MCF 10A (cell line): Measurements from ENCODE around the gene ERBIN. TPM values are rescaled to one million over a fixed set of nuclear protein-coding genes. Genes with fewer than 3 reads are reported as not detected.

Experiments used
- BruUV-seq: library from RNA; stranded (reverse); fragments of 400-500 nt; replicated peaks from 2 replicates; lab custom pipeline; 2021; lab: Mats Ljungman, UMichigan
- CTCF ChIA-PET: fragments of 300-600 bp; sonication (Branson Sonifier 250); formaldehyde crosslinking; extraction: SDS; loops from one replicate; lab custom pipeline; 2021; ENCODE audit warnings: antibody characterized with exemption, inconsistent platforms; lab: Yijun Ruan, JAX
- POLR2A ChIA-PET: fragments of 300-600, 350-650 bp; sonication (Branson Sonifier 250); formaldehyde crosslinking; extraction: SDS; loops from one replicate; lab custom pipeline; 2020; ENCODE audit warnings: antibody characterized with exemption, inconsistent platforms; lab: Yijun Ruan, JAX
- DNase-seq: peaks from one replicate; pipeline ENCODE4 v3.0.0-alpha.2; 2018; ENCODE audit not compliant: unreplicated experiment
- H3K27ac Mint-ChIP-seq: one replicate; pipeline ENCODE4 v1.8.0; 2022; ENCODE audit warnings: mild to moderate bottlenecking, low read depth, mixed read lengths; ENCODE audit not compliant: unreplicated experiment
- H3K27me3 Mint-ChIP-seq: one replicate; pipeline ENCODE4 v1.8.0; 2022; ENCODE audit warnings: mixed read lengths; ENCODE audit not compliant: insufficient read depth, unreplicated experiment
- H3K36me3 Mint-ChIP-seq: one replicate; pipeline ENCODE4 v1.8.0; 2022; ENCODE audit warnings: mild to moderate bottlenecking, moderate library complexity, mixed read lengths; ENCODE audit not compliant: insufficient read depth, unreplicated experiment
- H3K4me1 Mint-ChIP-seq: one replicate; pipeline ENCODE4 v1.8.0; 2022; ENCODE audit warnings: mixed read lengths; ENCODE audit not compliant: insufficient read depth, unreplicated experiment
- H3K4me3 Mint-ChIP-seq: one replicate; pipeline ENCODE4 v1.8.0; 2022; ENCODE audit warnings: mild to moderate bottlenecking, moderate library complexity, mixed read lengths; ENCODE audit not compliant: unreplicated experiment
- H3K9me3 Mint-ChIP-seq: one replicate; pipeline ENCODE4 v1.8.0; 2022; ENCODE audit warnings: mixed read lengths; ENCODE audit not compliant: unreplicated experiment
- intact Hi-C: fragments of 100-400 bp; cut with micrococcal nuclease; formaldehyde crosslinking; loops from 2 replicates; pipeline ENCODE4 v1.14.1; 2022
- total RNA-seq: library from RNA; stranded (reverse); gene quantifications from 2 replicates; pipeline ENCODE4 v1.2.3, GENCODE V29; 2022
- TF ChIP-seq, protein P1 (sequence below): fragments of 200-600 bp; IDR thresholded peaks from one replicate; pipeline ENCODE4 v1.8.0; 2022; ENCODE audit warnings: antibody characterized with exemption, mild to moderate bottlenecking; ENCODE audit not compliant: unreplicated experiment

ERBIN gene
- total RNA-seq, 1 experiment from 2014 or later, result 71.3 TPM

DNA sequence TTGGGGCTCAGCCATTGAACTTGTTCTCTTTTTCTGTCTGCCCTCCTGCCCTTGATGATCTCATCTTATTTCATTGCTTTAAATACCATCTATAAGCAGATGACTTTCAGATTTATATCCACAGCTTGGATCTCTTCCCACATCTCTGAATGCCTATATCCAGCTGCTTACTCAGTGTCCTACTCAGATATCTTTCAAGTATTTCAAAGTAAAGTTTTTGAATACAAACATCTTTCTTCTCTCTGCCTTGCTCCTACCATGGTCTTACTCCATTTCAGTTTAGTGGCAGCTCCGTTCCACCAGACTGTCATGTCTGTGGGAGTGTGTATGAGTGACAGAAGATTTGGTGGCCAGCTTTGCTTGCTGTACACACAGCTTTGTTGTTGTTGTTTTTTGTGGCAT, 59.7 kb downstream of the ERBIN start:
- Mint-ChIP-seq H3K27me3 (no peaks in the 10 kb centered on the region), H3K36me3 (peaks cover 18% of the 10 kb centered on the region), H3K9me3 (no peaks in the 10 kb centered on the region), H3K4me3 (no peak overlapping the region), H3K4me1 (peaks cover 30% of the 10 kb centered on the region), H3K27ac (no peak overlapping the region)
- POLR2A ChIA-PET, result interaction anchor here (0.6 kb wide), 2 partner anchors 57 to 242 kb away, joined by 3 read pairs; no protein-coding TSS in a partner anchor
- CTCF ChIA-PET, result no interaction called here
- TF ChIP-seq, protein P1, sequence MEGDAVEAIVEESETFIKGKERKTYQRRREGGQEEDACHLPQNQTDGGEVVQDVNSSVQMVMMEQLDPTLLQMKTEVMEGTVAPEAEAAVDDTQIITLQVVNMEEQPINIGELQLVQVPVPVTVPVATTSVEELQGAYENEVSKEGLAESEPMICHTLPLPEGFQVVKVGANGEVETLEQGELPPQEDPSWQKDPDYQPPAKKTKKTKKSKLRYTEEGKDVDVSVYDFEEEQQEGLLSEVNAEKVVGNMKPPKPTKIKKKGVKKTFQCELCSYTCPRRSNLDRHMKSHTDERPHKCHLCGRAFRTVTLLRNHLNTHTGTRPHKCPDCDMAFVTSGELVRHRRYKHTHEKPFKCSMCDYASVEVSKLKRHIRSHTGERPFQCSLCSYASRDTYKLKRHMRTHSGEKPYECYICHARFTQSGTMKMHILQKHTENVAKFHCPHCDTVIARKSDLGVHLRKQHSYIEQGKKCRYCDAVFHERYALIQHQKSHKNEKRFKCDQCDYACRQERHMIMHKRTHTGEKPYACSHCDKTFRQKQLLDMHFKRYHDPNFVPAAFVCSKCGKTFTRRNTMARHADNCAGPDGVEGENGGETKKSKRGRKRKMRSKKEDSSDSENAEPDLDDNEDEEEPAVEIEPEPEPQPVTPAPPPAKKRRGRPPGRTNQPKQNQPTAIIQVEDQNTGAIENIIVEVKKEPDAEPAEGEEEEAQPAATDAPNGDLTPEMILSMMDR, result no peak
- intact Hi-C loops, result no loop called here
- no TSS peak for BruUV-seq
- no peak for DNase-seq

DNA sequence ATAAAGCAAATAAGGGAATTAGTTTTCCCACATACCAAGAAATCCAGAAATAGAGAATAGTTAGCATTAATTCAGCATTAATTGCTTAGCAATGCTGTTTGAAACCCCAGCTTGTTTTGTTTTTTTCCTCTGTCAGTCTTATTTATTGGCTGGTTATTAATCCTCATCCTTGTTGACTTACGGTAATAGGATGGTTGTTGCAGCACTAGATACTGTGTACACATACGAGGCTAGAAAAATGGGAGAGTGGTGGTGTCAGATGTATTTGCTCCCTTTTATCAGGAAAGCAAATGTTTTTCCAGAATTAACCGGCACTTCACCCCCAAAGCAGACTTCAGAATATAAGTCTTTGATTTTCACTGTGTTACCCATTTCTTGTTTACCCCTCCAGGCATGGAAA, 60.4 kb downstream of the ERBIN start:
- BruUV-seq, result no TSS peak

DNA sequence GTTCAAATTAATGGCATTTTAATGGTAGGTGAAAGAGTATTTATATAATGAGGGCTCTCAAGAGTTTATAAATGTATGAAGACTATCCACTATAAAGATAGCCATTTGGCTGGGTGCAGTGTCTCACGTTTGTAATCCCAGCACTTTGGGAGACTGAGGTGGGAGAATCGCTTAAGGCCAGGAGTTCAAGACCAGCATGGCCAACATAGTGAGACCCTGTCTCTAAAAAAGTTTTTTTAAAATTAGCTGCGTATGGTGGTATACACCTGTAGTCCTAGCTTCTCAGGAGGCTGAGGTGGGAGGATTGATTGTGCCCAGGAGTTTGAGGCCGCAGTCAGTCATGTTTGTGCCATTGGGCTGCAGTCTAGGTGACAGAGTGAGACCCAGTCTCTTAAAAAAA, 61.6 kb downstream of the ERBIN start:
- Mint-ChIP-seq H3K27me3 (no peaks in the 10 kb centered on the region), H3K4me3 (no peak overlapping the region), H3K36me3 (peaks cover 22% of the 10 kb centered on the region), H3K9me3 (no peaks in the 10 kb centered on the region), H3K27ac (no peak overlapping the region), H3K4me1 (peaks cover 23% of the 10 kb centered on the region)
- intact Hi-C loops, result no loop called here
- ChIA-PET CTCF (no interaction called here), POLR2A (no interaction called here)
- no peak for DNase-seq
- no TSS peak for BruUV-seq
- TF ChIP-seq, protein P1, result no peak

More for the DNA sequence above, 60.4 kb downstream of the ERBIN start:
- H3K27me3 Mint-ChIP-seq, result no peaks in the 10 kb centered on the region
- no peak overlapping the region for H3K27ac Mint-ChIP-seq
- peaks cover 30% of the 10 kb centered on the region for H3K4me1 Mint-ChIP-seq
- H3K9me3 Mint-ChIP-seq, result no peaks in the 10 kb centered on the region
- no peak for DNase-seq
- ChIA-PET POLR2A (no interaction called here), CTCF (no interaction called here)
- H3K36me3 Mint-ChIP-seq, result peaks cover 18% of the 10 kb centered on the region
- H3K4me3 Mint-ChIP-seq, result no peak overlapping the region
- intact Hi-C loops, result no loop called here
- TF ChIP-seq, protein P1, result no peak

DNA sequence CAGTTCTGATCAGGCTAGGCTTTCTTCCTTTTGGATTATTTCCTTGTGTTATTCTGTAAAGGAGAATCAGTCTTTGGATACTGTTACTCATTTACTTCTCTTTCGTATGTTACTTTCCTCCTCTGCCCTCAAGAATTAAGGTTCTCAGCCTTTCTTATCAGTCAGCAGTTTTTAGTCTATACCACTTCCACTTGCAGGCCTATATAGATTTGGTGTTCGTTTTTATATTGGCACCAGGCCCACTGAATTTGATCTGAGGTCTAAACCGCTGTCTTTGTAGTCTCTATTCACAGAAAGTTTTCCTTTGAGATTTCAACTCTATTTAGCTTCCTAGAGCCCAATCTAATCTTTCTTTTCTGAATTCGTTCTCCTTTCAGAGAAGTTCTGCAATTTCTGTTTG, 62.8 kb downstream of the ERBIN start:
- no TSS peak for BruUV-seq
- Mint-ChIP-seq H3K9me3 (no peaks in the 10 kb centered on the region), H3K4me1 (peaks cover 17% of the 10 kb centered on the region), H3K4me3 (no peak overlapping the region), H3K27me3 (no peaks in the 10 kb centered on the region), H3K27ac (no peak overlapping the region), H3K36me3 (peaks cover 18% of the 10 kb centered on the region)
- intact Hi-C loops, result no loop called here
- CTCF ChIA-PET, result interaction anchor here (0.7 kb wide), 1 partner anchor 252 kb away, joined by 3 read pairs; no protein-coding TSS in a partner anchor
- TF ChIP-seq, protein P1, result no peak
- no peak for DNase-seq
- POLR2A ChIA-PET, result interaction anchor here (0.8 kb wide), 1 partner anchor 215 kb away, joined by 3 read pairs; no protein-coding TSS in a partner anchor
